ENCODE results near the gene LTB4R. TPM values are rescaled to one million over a fixed set of nuclear protein-coding genes. Genes with fewer than 3 reads are reported as not detected.
A peak's percentile ranks its signal among the peaks of the same experiment; 100 is the strongest.

The LTB4R gene
- total RNA-seq, 4 donors from 2014 or later, result 83.1 to 137 (median 117) TPM

- 41% methylated on average over 4 of the region's 6 CpGs for WGBS
- no peak overlapping the region for H3K4me3 ChIP-seq
- TF ChIP-seq POLR2A (IDR thresholded peaks at IDR 0.05) (no peak), POLR2AphosphoS5 (IDR thresholded peaks at IDR 0.05) (no peak), CTCF (IDR thresholded peaks at IDR 0.05) (no peak), EP300 (IDR thresholded peaks at IDR 0.05) (no peak)
- H3K36me3 ChIP-seq, result peaks cover 42% of the 10 kb centered on the region
- peaks cover 27% of the 10 kb centered on the region for H3K4me1 ChIP-seq
- no peaks in the 10 kb centered on the region for H3K9me3 ChIP-seq
- H3K27ac ChIP-seq, result peak overlapping the region; percentile 43
- peak in 1 of 2 donors; percentile 66 for DNase-seq (ENCODE audit: low spot score in 2 of 2)
- H3K27me3 ChIP-seq, result no peaks in the 10 kb centered on the region
Observed at GRCh38 chr14:24264298-24264697, 47.0 kb upstream of the LTB4R start.

GRCh38 chr14:24266344-24267244 lies 44.7 kb upstream of the LTB4R start:
- peaks cover 46% of the 10 kb centered on the region for H3K36me3 ChIP-seq
- peaks cover 26% of the 10 kb centered on the region for H3K4me1 ChIP-seq
- no peak for DNase-seq (ENCODE audit: low spot score in 2 of 2)
- no peaks in the 10 kb centered on the region for H3K27me3 ChIP-seq
- H3K27ac ChIP-seq, result no peak overlapping the region
- TF ChIP-seq EP300 (IDR thresholded peaks at IDR 0.05) (no peak), CTCF (IDR thresholded peaks at IDR 0.05) (no peak), POLR2A (IDR thresholded peaks at IDR 0.05) (no peak), POLR2AphosphoS5 (IDR thresholded peaks at IDR 0.05) (no peak)
- 88% methylated on average over 16 of the region's 18 CpGs for WGBS
- H3K9me3 ChIP-seq, result no peaks in the 10 kb centered on the region
- no peak overlapping the region for H3K4me3 ChIP-seq

GRCh38 chr14:24267516-24267915 lies 43.8 kb upstream of the LTB4R start:
- no peak for DNase-seq (ENCODE audit: low spot score in 2 of 2)
- no peaks in the 10 kb centered on the region for H3K27me3 ChIP-seq
- no peak for TF ChIP-seq EP300 (IDR thresholded peaks at IDR 0.05)
- no peak for TF ChIP-seq POLR2AphosphoS5 (IDR thresholded peaks at IDR 0.05)
- TF ChIP-seq CTCF (IDR thresholded peaks at IDR 0.05), result no peak
- TF ChIP-seq POLR2A (IDR thresholded peaks at IDR 0.05), result no peak
- no peaks in the 10 kb centered on the region for H3K9me3 ChIP-seq
- no peak overlapping the region for H3K4me3 ChIP-seq
- H3K27ac ChIP-seq, result no peak overlapping the region
- H3K4me1 ChIP-seq, result peaks cover 35% of the 10 kb centered on the region
- H3K36me3 ChIP-seq, result peaks cover 46% of the 10 kb centered on the region
- WGBS, result 89% methylated on average over 9 of the region's 9 CpGs

- TF ChIP-seq CTCF (IDR thresholded peaks at IDR 0.05) (no peak), EP300 (IDR thresholded peaks at IDR 0.05) (no peak), POLR2A (IDR thresholded peaks at IDR 0.05) (no peak), POLR2AphosphoS5 (IDR thresholded peaks at IDR 0.05) (no peak)
- Histone ChIP-seq H3K36me3 (peaks cover 46% of the 10 kb centered on the region), H3K27ac (no peak overlapping the region), H3K27me3 (no peaks in the 10 kb centered on the region), H3K9me3 (no peaks in the 10 kb centered on the region), H3K4me1 (peaks cover 42% of the 10 kb centered on the region), H3K4me3 (no peak overlapping the region)
- no peak for DNase-seq (ENCODE audit: low spot score in 2 of 2)
- WGBS, result 91% methylated on average over 9 of the region's 9 CpGs
Observed at GRCh38 chr14:24268225-24268624, 43.1 kb upstream of the LTB4R start.

- WGBS, result 95% methylated on average over 8 of the region's 8 CpGs
- peaks cover 46% of the 10 kb centered on the region for H3K36me3 ChIP-seq
Observed at GRCh38 chr14:24269368-24269767, 41.9 kb upstream of the LTB4R start.

More at GRCh38 chr14:24269368-24269767, 41.9 kb upstream of the LTB4R start:
- H3K4me3 ChIP-seq, result no peak overlapping the region
- DNase-seq (ENCODE audit: low spot score in 2 of 2), result no peak
- TF ChIP-seq POLR2A (IDR thresholded peaks at IDR 0.05), result no peak
- no peak overlapping the region for H3K27ac ChIP-seq
- peaks cover 41% of the 10 kb centered on the region for H3K4me1 ChIP-seq
- no peaks in the 10 kb centered on the region for H3K9me3 ChIP-seq
- no peaks in the 10 kb centered on the region for H3K27me3 ChIP-seq
